Esophagus muscularis mucosa (tissue), 4 donors: ENCODE measurements around the gene ZNF107. TPM values are rescaled to one million over a fixed set of nuclear protein-coding genes. Genes with fewer than 3 reads are reported as not detected.

ENCODE experiments used
- DNase-seq: peaks from one replicate; pipeline ENCODE4 v3.0.0-alpha.2; 2017; ENCODE audit errors: extremely low spot score
- H3K27ac ChIP-seq, 4 donors: fragments of 200-600 bp; sonication (generic); replicated peaks in 1 of 4; 1 replicate in 3 of 4; 2 replicates in 1 of 4; pipeline ENCODE4 v1.5.1; 2016 to 2019; ENCODE audit warnings: mild to moderate bottlenecking in 1 of 4
- H3K27me3 ChIP-seq, 4 donors: fragments of 200-600 bp; sonication (generic); one replicate each; pipeline versions ENCODE4 v1.5.1 to v1.6.0; 2016 to 2019
- H3K36me3 ChIP-seq, 4 donors: fragments of 200-600 bp; sonication (generic); one replicate each; pipeline ENCODE4 v1.5.1; 2016 to 2019
- H3K4me1 ChIP-seq, 4 donors: fragments of 200-600 bp; sonication (generic); one replicate each; pipeline ENCODE4 v1.5.1; 2016 to 2019
- H3K4me3 ChIP-seq, 4 donors: fragments of 200-600 bp; sonication (generic); 1 replicate in 2 of 4; 2 replicates in 2 of 4; pipeline ENCODE4 v1.5.1; 2016 to 2019; ENCODE audit warnings: mild to moderate bottlenecking in 4 of 4, moderate library complexity in 1 of 4
- H3K9me3 ChIP-seq, 4 donors: fragments of 200-600 bp; sonication (generic); 1 replicate in 3 of 4; 2 replicates in 1 of 4; pipeline ENCODE4 v1.5.1; 2016 to 2019
- EP300 ChIP-seq: sonication (generic); formaldehyde crosslinking; IDR thresholded peaks from one replicate; pipeline ENCODE4 v1.6.1; 2017; ENCODE audit warnings: antibody characterized with exemption
- POLR2A ChIP-seq: fragments of 450-650 bp; IDR thresholded peaks from one replicate; pipeline ENCODE4 v1.6.1; 2017; ENCODE audit warnings: antibody characterized with exemption, moderate library complexity, mild to moderate bottlenecking, low read depth
- POLR2AphosphoS5 ChIP-seq, 2 donors: sonication (generic); formaldehyde crosslinking; IDR thresholded peaks; one replicate each; pipeline ENCODE4 v1.6.1; 2017; ENCODE audit warnings: antibody characterized with exemption in 2 of 2
- WGBS: methylation state at CpG from one replicate; pipeline ENCODE4 v1.1.5; 2018; 5-methylcytosine and 5-hydroxymethylcytosine counted together
- intact Hi-C: fragments of 100-400 bp; cut with DNase I; formaldehyde crosslinking; loops from one replicate; pipeline ENCODE4 v1.15.1; 2023
- total RNA-seq, 4 donors: library from RNA; depleted of rRNA; stranded (reverse); fragments of >200 nt; gene quantifications; one replicate each; pipeline versions ENCODE4 v1.1.0 to v1.2.1, GENCODE V29; 2016
- TF ChIP-seq, protein P1 (sequence below), 3 experiments: fragments of 200-600 bp in 2 of 3; fragments of 450-650 bp in 1 of 3; sonication (generic) in 2 of 3; IDR thresholded peaks; one replicate each; pipeline ENCODE4 v1.5.1; 2017 to 2019; ENCODE audit warnings: antibody characterized with exemption in 3 of 3, mild to moderate bottlenecking in 2 of 3, moderate library complexity in 1 of 3

The ZNF107 gene
- total RNA-seq, 4 donors from 2014 or later, result 1.8 to 3.3 (median 2.4) TPM

DNA sequence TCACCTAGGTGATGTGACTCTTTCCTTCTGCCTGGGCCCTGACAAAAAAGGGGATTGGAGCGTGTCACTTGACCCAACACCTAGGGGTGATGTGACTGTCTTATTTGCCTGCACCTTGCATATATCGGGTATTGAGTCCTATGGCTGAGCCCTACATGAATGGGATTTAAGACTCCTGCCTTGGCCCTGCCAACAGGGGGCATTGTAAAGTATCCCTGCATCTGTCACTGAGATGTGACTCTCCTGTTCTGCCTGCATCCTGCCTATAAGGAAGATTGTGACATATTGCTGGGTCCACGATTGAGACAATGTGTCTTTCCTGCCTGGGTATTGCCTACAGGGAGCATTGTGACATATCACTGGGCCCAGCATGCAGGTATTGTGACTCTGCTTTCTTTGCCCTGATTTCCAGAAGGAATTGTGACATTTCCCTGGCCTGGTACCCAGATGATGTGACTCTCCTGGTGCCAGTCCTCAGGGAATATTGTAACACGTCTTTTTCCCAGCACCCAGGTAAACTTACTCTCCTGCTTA lies 14.2 kb upstream of the ZNF107 start:
- TF ChIP-seq, protein P1, sequence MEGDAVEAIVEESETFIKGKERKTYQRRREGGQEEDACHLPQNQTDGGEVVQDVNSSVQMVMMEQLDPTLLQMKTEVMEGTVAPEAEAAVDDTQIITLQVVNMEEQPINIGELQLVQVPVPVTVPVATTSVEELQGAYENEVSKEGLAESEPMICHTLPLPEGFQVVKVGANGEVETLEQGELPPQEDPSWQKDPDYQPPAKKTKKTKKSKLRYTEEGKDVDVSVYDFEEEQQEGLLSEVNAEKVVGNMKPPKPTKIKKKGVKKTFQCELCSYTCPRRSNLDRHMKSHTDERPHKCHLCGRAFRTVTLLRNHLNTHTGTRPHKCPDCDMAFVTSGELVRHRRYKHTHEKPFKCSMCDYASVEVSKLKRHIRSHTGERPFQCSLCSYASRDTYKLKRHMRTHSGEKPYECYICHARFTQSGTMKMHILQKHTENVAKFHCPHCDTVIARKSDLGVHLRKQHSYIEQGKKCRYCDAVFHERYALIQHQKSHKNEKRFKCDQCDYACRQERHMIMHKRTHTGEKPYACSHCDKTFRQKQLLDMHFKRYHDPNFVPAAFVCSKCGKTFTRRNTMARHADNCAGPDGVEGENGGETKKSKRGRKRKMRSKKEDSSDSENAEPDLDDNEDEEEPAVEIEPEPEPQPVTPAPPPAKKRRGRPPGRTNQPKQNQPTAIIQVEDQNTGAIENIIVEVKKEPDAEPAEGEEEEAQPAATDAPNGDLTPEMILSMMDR (IDR thresholded peaks at IDR 0.05), result no peak
- TF ChIP-seq POLR2AphosphoS5 (IDR thresholded peaks at IDR 0.05) (no peak), EP300 (no peak), POLR2A (no peak)
- Histone ChIP-seq H3K9me3 (no peaks in the 10 kb centered on the region), H3K4me3 (no peak overlapping the region), H3K4me1 (no peaks in the 10 kb centered on the region), H3K27ac (no peak overlapping the region), H3K27me3 (no peaks in the 10 kb centered on the region), H3K36me3 (no peaks in the 10 kb centered on the region)
- WGBS, result 72% methylated on average over 4 of the region's 4 CpGs
- no peak for DNase-seq
- intact Hi-C loops, result no loop called here

DNA sequence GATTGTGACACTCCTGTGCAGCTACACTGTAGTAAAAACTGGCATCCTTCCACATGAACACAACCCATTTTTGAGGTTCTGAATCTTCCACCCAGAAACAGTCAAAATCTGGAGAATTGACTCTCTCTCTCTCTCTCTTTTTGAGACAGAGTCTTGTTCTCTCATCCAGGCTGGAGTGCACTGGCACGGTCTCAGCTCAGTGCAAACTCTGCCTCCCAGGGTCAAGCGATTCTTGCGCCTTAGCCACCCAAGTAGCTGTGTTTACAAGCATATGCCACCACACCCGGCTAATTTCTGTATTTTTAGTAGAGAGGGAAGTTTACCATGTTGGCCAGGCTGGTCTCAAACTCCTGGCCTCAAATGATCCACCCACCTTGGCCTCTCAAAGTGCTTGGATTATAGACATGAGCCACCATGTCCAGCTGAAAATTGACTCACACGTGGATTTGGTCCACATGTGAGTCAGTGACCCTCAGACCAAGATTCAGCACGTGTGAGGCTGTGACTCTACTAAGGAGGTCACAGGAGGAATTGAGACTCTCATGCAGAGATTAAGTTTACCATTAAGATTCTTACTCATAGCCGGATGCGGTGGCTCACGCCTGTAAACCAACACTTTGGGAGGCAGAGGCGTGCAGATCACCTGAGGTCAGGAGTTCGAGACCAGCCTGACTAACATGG lies 12.1 kb upstream of the ZNF107 start:
- TF ChIP-seq EP300 (no peak), POLR2A (no peak), POLR2AphosphoS5 (IDR thresholded peaks at IDR 0.05) (no peak)
- TF ChIP-seq, protein P1 (IDR thresholded peaks at IDR 0.05), result no peak
- Histone ChIP-seq H3K27ac (no peak overlapping the region), H3K36me3 (no peaks in the 10 kb centered on the region), H3K9me3 (no peaks in the 10 kb centered on the region), H3K4me1 (no peaks in the 10 kb centered on the region), H3K4me3 (no peak overlapping the region), H3K27me3 (no peaks in the 10 kb centered on the region)
- DNase-seq, result no peak
- 78% methylated on average over 11 of the region's 11 CpGs for WGBS
- intact Hi-C loops, result no loop called here

DNA sequence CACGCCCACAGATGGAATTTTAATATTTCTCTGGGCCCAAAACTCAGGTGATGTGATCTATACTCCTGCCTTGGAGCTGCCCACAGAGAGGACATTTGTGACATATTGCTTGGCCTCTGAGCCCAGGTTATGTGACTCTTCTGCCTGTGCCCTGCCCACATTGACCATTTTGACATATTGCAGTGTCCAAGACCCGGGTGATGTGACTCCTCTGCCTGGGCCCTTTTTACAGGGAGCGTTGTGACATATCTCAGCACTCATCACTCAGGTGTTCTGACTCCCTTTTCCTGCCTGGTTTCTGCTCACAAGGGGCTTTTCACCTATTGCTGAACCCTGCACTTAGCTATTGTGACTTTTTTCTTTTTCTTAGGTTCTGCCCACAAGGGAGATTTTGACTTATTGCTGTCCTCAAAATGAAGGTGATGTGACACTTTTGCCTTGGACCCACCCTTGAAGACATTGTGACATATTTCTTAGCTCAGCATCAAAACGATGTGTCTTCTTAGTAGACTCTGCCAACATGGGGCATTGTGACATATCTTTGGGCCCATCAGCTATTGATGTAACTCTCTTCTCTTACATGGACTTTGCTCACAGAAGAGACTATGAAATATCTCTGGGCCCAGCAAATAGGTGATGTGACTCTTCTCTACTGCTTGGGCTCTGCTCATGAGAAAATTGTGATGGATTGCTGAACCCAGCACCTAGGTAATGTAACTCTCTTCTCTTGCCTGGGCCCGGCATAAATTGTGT lies 11.0 kb upstream of the ZNF107 start:
- no peak overlapping the region for H3K4me3 ChIP-seq
- DNase-seq, result no peak
- H3K36me3 ChIP-seq, result no peaks in the 10 kb centered on the region
- H3K9me3 ChIP-seq, result no peaks in the 10 kb centered on the region
- TF ChIP-seq, protein P1 (IDR thresholded peaks at IDR 0.05), result no peak
- TF ChIP-seq EP300 (no peak), POLR2AphosphoS5 (IDR thresholded peaks at IDR 0.05) (no peak), POLR2A (no peak)
- intact Hi-C loops, result no loop called here
- no peaks in the 10 kb centered on the region for H3K27me3 ChIP-seq
- WGBS, result 81% methylated on average over 5 of the region's 5 CpGs
- H3K4me1 ChIP-seq, result no peaks in the 10 kb centered on the region
- H3K27ac ChIP-seq, result no peak overlapping the region

DNA sequence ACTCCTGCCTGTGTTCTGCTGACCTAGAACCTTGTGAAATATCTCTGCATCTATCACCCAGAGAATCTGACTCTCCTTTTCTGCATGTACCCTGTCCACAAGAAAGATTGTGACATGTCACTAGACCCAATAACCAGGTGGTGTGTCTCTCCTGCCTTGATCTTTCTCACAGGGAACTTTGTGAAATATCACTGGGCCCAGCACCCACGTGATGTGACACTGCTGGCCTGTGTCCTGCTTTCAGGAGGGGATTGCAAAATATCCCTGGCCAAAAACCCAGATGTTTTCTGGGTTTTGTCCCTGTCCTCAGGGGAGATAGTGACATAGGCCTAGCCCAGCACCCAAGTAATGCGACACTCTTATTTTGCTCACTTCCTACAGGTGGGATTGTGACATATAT lies 10.1 kb upstream of the ZNF107 start:
- H3K9me3 ChIP-seq, result no peaks in the 10 kb centered on the region
- H3K27ac ChIP-seq, result no peak overlapping the region
- intact Hi-C loops, result no loop called here
- TF ChIP-seq POLR2AphosphoS5 (IDR thresholded peaks at IDR 0.05) (no peak), EP300 (no peak), POLR2A (no peak)
- TF ChIP-seq, protein P1 (IDR thresholded peaks at IDR 0.05), result no peak
- H3K4me3 ChIP-seq, result no peak overlapping the region
- 50% methylated on average over 2 of the region's 2 CpGs for WGBS
- H3K27me3 ChIP-seq, result no peaks in the 10 kb centered on the region
- DNase-seq, result no peak
- H3K36me3 ChIP-seq, result no peaks in the 10 kb centered on the region
- no peaks in the 10 kb centered on the region for H3K4me1 ChIP-seq
